Osteocyte (in vitro differentiated cells): Measurements from ENCODE around the gene PDE11A. TPM values are rescaled to one million over a fixed set of nuclear protein-coding genes. Genes with fewer than 3 reads are reported as not detected.

Experiments used
- DNase-seq: peaks from one replicate; pipeline ENCODE4 v3.0.0; 2021; ENCODE audit warnings: mixed read lengths; ENCODE audit not compliant: unreplicated experiment; ENCODE audit errors: extremely low spot score
- H3K27ac Mint-ChIP-seq: one replicate; pipeline ENCODE4 v1.8.0; 2021; ENCODE audit warnings: mild to moderate bottlenecking, mixed read lengths; ENCODE audit not compliant: unreplicated experiment
- H3K27me3 Mint-ChIP-seq: one replicate; pipeline ENCODE4 v1.8.0; 2021; ENCODE audit warnings: mixed read lengths; ENCODE audit not compliant: unreplicated experiment
- H3K36me3 Mint-ChIP-seq: one replicate; pipeline ENCODE4 v1.8.0; 2021; ENCODE audit warnings: mixed read lengths; ENCODE audit not compliant: unreplicated experiment
- H3K4me1 Mint-ChIP-seq: one replicate; pipeline ENCODE4 v1.8.0; 2021; ENCODE audit warnings: mixed read lengths; ENCODE audit not compliant: unreplicated experiment
- H3K4me3 Mint-ChIP-seq: one replicate; pipeline ENCODE4 v1.8.0; 2021; ENCODE audit warnings: mild to moderate bottlenecking, moderate library complexity, mixed read lengths; ENCODE audit not compliant: unreplicated experiment
- H3K9me3 Mint-ChIP-seq: one replicate; pipeline ENCODE4 v1.8.0; 2021; ENCODE audit warnings: mixed read lengths; ENCODE audit not compliant: unreplicated experiment
- total RNA-seq: library from RNA; stranded (reverse); gene quantifications from 2 replicates; pipeline ENCODE4 v1.2.1, GENCODE V29; 2021
- TF ChIP-seq, protein P1 (sequence below): fragments of 200-600 bp; sonication (generic); IDR thresholded peaks from 2 replicates; pipeline ENCODE4 v1.5.0; 2021; ENCODE audit warnings: antibody characterized with exemption, mild to moderate bottlenecking, moderate library complexity

The PDE11A gene
- total RNA-seq, 1 donor from 2014 or later, result 0.05 TPM

DNA sequence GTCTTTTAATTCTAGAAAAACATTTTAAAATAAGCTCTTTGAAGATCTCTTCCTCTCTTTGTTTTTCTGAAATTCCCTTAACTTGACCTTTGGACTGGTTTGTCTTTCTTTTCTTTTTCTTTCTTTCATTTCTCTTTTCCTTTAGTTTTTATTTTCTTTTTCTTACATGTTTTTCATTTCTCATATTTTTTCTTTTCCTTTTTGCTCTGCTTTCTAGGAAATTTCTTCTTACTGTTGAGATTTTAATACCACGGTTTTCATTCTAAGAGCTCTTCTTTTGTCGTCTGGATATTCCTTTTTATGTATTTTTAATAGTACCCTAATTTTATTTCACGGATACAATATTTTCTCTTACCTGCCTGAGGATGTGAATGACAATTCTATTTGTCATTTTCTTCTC is 342.2 kb downstream of the PDE11A start:
- Mint-ChIP-seq H3K4me1 (no peaks in the 10 kb centered on the region), H3K9me3 (no peaks in the 10 kb centered on the region), H3K4me3 (no peak overlapping the region)

DNA sequence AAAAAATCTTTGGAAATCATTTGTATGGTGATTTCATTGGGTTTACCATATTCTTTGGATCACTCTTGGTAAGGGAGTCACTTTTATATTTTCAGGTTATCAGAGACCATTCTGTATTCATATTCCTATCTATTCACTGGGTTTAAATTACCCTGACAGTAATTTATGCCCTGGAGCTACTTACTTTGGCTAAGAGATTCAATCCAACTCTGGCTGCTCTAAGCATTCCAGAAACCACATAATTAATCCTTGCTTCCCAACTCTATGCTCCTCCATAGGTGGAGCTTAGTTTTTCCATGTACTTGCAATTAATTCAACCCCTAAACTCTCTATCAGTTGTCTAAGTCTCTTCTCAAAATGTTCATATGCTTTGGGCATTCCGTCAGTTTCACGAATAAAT is 343.7 kb downstream of the PDE11A start:
- no peak overlapping the region for H3K4me3 Mint-ChIP-seq
- H3K36me3 Mint-ChIP-seq, result no peaks in the 10 kb centered on the region
- no peak for DNase-seq
- peaks cover 57% of the 10 kb centered on the region for H3K27me3 Mint-ChIP-seq
- H3K27ac Mint-ChIP-seq, result no peak overlapping the region
- H3K4me1 Mint-ChIP-seq, result no peaks in the 10 kb centered on the region
- TF ChIP-seq, protein P1, sequence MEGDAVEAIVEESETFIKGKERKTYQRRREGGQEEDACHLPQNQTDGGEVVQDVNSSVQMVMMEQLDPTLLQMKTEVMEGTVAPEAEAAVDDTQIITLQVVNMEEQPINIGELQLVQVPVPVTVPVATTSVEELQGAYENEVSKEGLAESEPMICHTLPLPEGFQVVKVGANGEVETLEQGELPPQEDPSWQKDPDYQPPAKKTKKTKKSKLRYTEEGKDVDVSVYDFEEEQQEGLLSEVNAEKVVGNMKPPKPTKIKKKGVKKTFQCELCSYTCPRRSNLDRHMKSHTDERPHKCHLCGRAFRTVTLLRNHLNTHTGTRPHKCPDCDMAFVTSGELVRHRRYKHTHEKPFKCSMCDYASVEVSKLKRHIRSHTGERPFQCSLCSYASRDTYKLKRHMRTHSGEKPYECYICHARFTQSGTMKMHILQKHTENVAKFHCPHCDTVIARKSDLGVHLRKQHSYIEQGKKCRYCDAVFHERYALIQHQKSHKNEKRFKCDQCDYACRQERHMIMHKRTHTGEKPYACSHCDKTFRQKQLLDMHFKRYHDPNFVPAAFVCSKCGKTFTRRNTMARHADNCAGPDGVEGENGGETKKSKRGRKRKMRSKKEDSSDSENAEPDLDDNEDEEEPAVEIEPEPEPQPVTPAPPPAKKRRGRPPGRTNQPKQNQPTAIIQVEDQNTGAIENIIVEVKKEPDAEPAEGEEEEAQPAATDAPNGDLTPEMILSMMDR, result no peak
- H3K9me3 Mint-ChIP-seq, result no peaks in the 10 kb centered on the region

More for the DNA sequence above, 342.2 kb downstream of the PDE11A start:
- no peak for DNase-seq
- Mint-ChIP-seq H3K27me3 (peaks cover 53% of the 10 kb centered on the region), H3K36me3 (no peaks in the 10 kb centered on the region), H3K27ac (no peak overlapping the region)
- TF ChIP-seq, protein P1, result no peak

GRCh38 chr2:177728399-177728765 is 344.2 kb downstream of the PDE11A start:
- H3K9me3 Mint-ChIP-seq, result no peaks in the 10 kb centered on the region
- no peaks in the 10 kb centered on the region for H3K36me3 Mint-ChIP-seq
- no peaks in the 10 kb centered on the region for H3K4me1 Mint-ChIP-seq
- TF ChIP-seq, protein P1, result no peak
- no peak overlapping the region for H3K4me3 Mint-ChIP-seq
- peaks cover 57% of the 10 kb centered on the region for H3K27me3 Mint-ChIP-seq
- no peak for DNase-seq
- no peak overlapping the region for H3K27ac Mint-ChIP-seq

DNA sequence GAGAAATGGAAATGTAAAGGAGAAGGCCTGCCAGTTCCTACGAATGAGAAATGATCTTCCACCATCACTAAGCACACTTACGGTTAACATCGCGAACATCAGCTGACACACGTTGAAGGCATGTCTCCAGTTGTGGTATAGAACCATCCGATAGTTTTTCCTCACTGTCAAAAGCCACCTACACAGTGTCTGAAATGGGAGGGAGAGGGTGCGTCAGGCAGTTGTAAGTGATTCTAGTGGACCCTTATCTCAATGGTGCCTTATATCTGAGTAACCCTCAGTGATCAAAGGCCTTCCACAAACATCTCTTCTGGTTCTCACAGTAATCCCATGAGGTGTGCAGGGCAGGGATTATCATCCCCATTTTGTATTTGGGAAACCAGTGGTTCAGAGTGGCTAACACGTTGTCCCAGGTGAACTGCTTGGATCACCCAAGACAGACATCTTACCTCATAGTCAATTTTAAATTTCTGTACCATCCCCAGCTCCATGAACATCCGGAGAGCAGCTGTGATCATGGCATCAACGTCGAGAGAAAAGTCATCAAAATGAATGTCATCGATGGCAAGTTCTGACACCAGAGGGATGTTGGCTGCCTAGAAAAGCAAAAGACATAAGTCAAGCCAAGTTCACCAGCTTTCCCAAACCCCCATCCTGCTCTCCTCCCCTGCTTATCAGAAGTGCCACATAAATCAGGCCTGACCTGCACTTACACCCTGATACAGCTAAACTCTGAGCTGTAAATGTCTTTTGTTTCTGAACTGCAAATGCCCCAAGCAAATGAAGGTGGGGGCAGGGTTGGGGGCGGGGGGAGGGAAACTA is 344.8 kb downstream of the PDE11A start:
- Mint-ChIP-seq H3K27me3 (peaks cover 55% of the 10 kb centered on the region), H3K27ac (no peak overlapping the region), H3K9me3 (no peaks in the 10 kb centered on the region), H3K4me1 (no peaks in the 10 kb centered on the region), H3K4me3 (no peak overlapping the region), H3K36me3 (no peaks in the 10 kb centered on the region)
- DNase-seq, result no peak
- TF ChIP-seq, protein P1, result no peak

DNA sequence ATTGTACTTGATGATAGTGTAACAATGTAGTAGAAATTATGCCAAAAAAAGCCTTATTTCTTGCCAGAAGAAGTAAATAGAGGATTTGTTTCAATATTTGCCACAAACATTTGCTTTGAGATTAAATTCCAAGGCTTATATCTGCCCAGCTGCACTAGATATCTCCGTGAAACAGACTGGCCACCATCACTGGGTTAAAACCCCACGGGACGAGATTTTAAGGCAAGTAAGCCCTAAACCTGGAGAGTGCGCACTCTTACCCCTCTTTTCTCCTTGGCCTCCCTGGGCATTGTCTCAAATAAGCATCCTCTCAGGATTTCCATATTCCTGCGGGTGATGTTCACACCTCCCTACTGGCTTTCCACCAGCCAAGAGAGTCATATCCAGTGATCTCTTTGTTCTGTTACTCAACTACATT is 345.6 kb downstream of the PDE11A start:
- H3K27ac Mint-ChIP-seq, result no peak overlapping the region
- no peaks in the 10 kb centered on the region for H3K4me1 Mint-ChIP-seq
- TF ChIP-seq, protein P1, result no peak
- DNase-seq, result no peak
- H3K4me3 Mint-ChIP-seq, result no peak overlapping the region
- H3K9me3 Mint-ChIP-seq, result no peaks in the 10 kb centered on the region
- H3K27me3 Mint-ChIP-seq, result peaks cover 59% of the 10 kb centered on the region
- no peaks in the 10 kb centered on the region for H3K36me3 Mint-ChIP-seq
